ENCODE measurements around the gene ADCY9.

ADCY9 gene

DNA sequence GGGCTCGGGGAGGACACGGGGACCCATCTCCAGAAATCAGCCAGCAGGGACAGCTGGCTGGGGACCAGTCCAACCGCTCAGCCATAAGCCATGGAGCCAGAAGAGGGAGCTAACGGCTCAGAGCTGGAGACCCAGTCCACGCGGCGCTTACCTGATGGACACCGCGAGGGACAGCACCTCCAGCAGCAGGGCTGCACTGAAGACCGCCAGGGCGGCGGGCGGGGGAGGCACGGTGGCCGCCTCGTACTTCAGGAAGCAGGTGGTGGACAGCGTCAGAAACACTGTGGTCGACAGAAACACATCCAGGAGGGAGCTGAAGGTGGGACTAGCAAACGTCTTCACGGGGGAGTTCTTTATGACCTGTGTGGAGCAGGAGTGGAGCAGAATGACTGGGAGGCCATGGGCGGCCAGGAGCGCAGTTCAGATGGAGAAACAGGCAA lies 133.1 kb downstream of the ADCY9 start (continued):
- no peak for TF ChIP-seq ZNF747 (tag by site-specific recombination; IDR thresholded peaks at IDR 0.05)
- no peak for TF ChIP-seq ZIC2 (tag by site-specific recombination; IDR thresholded peaks at IDR 0.05)
- no peak for TF ChIP-seq WT1 (tag by site-specific recombination; IDR thresholded peaks at IDR 0.05)
- TF ChIP-seq KLF9 (tag by site-specific recombination; IDR thresholded peaks at IDR 0.05; ENCODE audit: low read depth), result no peak
- no peak for TF ChIP-seq ZNF677 (tag by site-specific recombination; IDR thresholded peaks at IDR 0.05)
- TF ChIP-seq, protein P1, sequence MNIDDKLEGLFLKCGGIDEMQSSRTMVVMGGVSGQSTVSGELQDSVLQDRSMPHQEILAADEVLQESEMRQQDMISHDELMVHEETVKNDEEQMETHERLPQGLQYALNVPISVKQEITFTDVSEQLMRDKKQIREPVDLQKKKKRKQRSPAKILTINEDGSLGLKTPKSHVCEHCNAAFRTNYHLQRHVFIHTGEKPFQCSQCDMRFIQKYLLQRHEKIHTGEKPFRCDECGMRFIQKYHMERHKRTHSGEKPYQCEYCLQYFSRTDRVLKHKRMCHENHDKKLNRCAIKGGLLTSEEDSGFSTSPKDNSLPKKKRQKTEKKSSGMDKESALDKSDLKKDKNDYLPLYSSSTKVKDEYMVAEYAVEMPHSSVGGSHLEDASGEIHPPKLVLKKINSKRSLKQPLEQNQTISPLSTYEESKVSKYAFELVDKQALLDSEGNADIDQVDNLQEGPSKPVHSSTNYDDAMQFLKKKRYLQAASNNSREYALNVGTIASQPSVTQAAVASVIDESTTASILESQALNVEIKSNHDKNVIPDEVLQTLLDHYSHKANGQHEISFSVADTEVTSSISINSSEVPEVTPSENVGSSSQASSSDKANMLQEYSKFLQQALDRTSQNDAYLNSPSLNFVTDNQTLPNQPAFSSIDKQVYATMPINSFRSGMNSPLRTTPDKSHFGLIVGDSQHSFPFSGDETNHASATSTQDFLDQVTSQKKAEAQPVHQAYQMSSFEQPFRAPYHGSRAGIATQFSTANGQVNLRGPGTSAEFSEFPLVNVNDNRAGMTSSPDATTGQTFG (tag by site-specific recombination; IDR thresholded peaks at IDR 0.05; ENCODE audit: borderline replicate concordance), result no peak
- no peak for TF ChIP-seq ZNF521 (tag by site-specific recombination; IDR thresholded peaks at IDR 0.05)
- no peak for TF ChIP-seq ZNF596 (tag by site-specific recombination; IDR thresholded peaks at IDR 0.05)
- TF ChIP-seq, protein P2, sequence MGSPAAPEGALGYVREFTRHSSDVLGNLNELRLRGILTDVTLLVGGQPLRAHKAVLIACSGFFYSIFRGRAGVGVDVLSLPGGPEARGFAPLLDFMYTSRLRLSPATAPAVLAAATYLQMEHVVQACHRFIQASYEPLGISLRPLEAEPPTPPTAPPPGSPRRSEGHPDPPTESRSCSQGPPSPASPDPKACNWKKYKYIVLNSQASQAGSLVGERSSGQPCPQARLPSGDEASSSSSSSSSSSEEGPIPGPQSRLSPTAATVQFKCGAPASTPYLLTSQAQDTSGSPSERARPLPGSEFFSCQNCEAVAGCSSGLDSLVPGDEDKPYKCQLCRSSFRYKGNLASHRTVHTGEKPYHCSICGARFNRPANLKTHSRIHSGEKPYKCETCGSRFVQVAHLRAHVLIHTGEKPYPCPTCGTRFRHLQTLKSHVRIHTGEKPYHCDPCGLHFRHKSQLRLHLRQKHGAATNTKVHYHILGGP (tag by site-specific recombination; IDR thresholded peaks at IDR 0.05), result no peak
- TF ChIP-seq, protein P3, sequence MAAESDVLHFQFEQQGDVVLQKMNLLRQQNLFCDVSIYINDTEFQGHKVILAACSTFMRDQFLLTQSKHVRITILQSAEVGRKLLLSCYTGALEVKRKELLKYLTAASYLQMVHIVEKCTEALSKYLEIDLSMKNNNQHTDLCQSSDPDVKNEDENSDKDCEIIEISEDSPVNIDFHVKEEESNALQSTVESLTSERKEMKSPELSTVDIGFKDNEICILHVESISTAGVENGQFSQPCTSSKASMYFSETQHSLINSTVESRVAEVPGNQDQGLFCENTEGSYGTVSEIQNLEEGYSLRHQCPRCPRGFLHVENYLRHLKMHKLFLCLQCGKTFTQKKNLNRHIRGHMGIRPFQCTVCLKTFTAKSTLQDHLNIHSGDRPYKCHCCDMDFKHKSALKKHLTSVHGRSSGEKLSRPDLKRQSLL (tag by site-specific recombination; IDR thresholded peaks at IDR 0.05), result peak; percentile 23; the same call in 1 of the 2 replicates
- TF ChIP-seq, protein P4, sequence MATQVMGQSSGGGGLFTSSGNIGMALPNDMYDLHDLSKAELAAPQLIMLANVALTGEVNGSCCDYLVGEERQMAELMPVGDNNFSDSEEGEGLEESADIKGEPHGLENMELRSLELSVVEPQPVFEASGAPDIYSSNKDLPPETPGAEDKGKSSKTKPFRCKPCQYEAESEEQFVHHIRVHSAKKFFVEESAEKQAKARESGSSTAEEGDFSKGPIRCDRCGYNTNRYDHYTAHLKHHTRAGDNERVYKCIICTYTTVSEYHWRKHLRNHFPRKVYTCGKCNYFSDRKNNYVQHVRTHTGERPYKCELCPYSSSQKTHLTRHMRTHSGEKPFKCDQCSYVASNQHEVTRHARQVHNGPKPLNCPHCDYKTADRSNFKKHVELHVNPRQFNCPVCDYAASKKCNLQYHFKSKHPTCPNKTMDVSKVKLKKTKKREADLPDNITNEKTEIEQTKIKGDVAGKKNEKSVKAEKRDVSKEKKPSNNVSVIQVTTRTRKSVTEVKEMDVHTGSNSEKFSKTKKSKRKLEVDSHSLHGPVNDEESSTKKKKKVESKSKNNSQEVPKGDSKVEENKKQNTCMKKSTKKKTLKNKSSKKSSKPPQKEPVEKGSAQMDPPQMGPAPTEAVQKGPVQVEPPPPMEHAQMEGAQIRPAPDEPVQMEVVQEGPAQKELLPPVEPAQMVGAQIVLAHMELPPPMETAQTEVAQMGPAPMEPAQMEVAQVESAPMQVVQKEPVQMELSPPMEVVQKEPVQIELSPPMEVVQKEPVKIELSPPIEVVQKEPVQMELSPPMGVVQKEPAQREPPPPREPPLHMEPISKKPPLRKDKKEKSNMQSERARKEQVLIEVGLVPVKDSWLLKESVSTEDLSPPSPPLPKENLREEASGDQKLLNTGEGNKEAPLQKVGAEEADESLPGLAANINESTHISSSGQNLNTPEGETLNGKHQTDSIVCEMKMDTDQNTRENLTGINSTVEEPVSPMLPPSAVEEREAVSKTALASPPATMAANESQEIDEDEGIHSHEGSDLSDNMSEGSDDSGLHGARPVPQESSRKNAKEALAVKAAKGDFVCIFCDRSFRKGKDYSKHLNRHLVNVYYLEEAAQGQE (tag by site-specific recombination; IDR thresholded peaks at IDR 0.05), result peak; percentile 81
- TF ChIP-seq, protein P5, sequence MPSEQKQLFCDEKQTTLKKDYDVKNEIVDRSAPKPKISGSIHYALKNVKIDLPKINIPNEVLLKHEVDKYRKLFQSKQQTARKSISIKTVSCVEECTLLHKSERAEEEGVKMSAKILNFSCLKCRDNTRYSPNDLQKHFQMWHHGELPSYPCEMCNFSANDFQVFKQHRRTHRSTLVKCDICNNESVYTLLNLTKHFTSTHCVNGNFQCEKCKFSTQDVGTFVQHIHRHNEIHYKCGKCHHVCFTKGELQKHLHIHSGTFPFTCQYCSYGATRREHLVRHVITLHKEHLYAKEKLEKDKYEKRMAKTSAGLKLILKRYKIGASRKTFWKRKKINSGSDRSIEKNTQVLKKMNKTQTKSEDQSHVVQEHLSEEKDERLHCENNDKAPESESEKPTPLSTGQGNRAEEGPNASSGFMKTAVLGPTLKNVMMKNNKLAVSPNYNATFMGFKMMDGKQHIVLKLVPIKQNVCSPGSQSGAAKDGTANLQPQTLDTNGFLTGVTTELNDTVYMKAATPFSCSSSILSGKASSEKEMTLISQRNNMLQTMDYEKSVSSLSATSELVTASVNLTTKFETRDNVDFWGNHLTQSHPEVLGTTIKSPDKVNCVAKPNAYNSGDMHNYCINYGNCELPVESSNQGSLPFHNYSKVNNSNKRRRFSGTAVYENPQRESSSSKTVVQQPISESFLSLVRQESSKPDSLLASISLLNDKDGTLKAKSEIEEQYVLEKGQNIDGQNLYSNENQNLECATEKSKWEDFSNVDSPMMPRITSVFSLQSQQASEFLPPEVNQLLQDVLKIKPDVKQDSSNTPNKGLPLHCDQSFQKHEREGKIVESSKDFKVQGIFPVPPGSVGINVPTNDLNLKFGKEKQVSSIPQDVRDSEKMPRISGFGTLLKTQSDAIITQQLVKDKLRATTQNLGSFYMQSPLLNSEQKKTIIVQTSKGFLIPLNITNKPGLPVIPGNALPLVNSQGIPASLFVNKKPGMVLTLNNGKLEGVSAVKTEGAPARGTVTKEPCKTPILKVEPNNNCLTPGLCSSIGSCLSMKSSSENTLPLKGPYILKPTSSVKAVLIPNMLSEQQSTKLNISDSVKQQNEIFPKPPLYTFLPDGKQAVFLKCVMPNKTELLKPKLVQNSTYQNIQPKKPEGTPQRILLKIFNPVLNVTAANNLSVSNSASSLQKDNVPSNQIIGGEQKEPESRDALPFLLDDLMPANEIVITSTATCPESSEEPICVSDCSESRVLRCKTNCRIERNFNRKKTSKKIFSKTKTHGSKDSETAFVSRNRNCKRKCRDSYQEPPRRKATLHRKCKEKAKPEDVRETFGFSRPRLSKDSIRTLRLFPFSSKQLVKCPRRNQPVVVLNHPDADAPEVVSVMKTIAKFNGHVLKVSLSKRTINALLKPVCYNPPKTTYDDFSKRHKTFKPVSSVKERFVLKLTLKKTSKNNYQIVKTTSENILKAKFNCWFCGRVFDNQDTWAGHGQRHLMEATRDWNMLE (tag by site-specific recombination; conservative IDR thresholded peaks at IDR 0.05; ENCODE audit: low read depth), result no peak
- TF ChIP-seq ZBTB7A (tag by site-specific recombination; IDR thresholded peaks at IDR 0.05; ENCODE audit: low read depth), result no peak
- TF ChIP-seq ZXDB (tag by site-specific recombination; IDR thresholded peaks at IDR 0.05), result 0 out of 2 replicates have a peak, but pooled peaks have one; percentile 23
- TF ChIP-seq, protein P6, sequence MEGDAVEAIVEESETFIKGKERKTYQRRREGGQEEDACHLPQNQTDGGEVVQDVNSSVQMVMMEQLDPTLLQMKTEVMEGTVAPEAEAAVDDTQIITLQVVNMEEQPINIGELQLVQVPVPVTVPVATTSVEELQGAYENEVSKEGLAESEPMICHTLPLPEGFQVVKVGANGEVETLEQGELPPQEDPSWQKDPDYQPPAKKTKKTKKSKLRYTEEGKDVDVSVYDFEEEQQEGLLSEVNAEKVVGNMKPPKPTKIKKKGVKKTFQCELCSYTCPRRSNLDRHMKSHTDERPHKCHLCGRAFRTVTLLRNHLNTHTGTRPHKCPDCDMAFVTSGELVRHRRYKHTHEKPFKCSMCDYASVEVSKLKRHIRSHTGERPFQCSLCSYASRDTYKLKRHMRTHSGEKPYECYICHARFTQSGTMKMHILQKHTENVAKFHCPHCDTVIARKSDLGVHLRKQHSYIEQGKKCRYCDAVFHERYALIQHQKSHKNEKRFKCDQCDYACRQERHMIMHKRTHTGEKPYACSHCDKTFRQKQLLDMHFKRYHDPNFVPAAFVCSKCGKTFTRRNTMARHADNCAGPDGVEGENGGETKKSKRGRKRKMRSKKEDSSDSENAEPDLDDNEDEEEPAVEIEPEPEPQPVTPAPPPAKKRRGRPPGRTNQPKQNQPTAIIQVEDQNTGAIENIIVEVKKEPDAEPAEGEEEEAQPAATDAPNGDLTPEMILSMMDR (tag by site-specific recombination; IDR thresholded peaks at IDR 0.05), result peak; percentile 86
